NB4 (cell line): ENCODE data around the gene GPR35.

Experiments used
- DNase-seq: peaks from one replicate; pipeline ENCODE4 v3.0.0; 2010; ENCODE audit warnings: low read depth
- H3K4me3 ChIP-seq: one replicate; pipeline ENCODE4 v1.5.1; 2011; ENCODE audit warnings: mild to moderate bottlenecking, low read depth, low read length, moderate library complexity
- CTCF ChIP-seq: IDR thresholded peaks from one replicate; pipeline ENCODE4 v1.5.1; 2012; ENCODE audit warnings: low read depth, low read length
- MAX ChIP-seq: IDR thresholded peaks from 2 replicates; pipeline ENCODE4 v1.6.1; 2011; ENCODE audit warnings: low read depth, low read length
- MYC ChIP-seq: IDR thresholded peaks from 2 replicates; pipeline ENCODE4 v1.6.1; 2011; ENCODE audit warnings: low read depth, low read length
- POLR2A ChIP-seq: IDR thresholded peaks from 2 replicates; pipeline ENCODE4 v1.6.1; 2011; ENCODE audit warnings: mild to moderate bottlenecking; ENCODE audit not compliant: insufficient read length; ENCODE audit errors: extremely low read depth

Gene GPR35

GRCh38 chr2:240622060-240622411 is 3.2 kb upstream of the GPR35 start:
- no peak for TF ChIP-seq MAX
- no peak for TF ChIP-seq POLR2A
- TF ChIP-seq CTCF, result no peak
- TF ChIP-seq MYC, result no peak
- H3K4me3 ChIP-seq, result no peak overlapping the region
- no peak for DNase-seq

- TF ChIP-seq MAX (no peak), CTCF (no peak), POLR2A (no peak), MYC (no peak)
- DNase-seq, result no peak
- H3K4me3 ChIP-seq, result no peak overlapping the region
These were observed 2.6 kb upstream of the GPR35 start for GRCh38 chr2:240622531-240623235.

GRCh38 chr2:240623531-240624010 is 1.7 kb upstream of the GPR35 start:
- no peak for DNase-seq
- H3K4me3 ChIP-seq, result no peak overlapping the region
- TF ChIP-seq MAX, result no peak
- no peak for TF ChIP-seq POLR2A
- no peak for TF ChIP-seq CTCF
- TF ChIP-seq MYC, result no peak

GRCh38 chr2:240624011-240624949 is 1.0 kb upstream of the GPR35 start:
- peak overlapping the region; percentile 10 for H3K4me3 ChIP-seq
- TF ChIP-seq CTCF (no peak), MYC (0 out of 2 replicates have a peak, but pooled peaks have one; percentile 12), POLR2A (no peak)
- peak; percentile 84 for DNase-seq

- TF ChIP-seq CTCF, result no peak
- TF ChIP-seq POLR2A, result peak; percentile 19
- TF ChIP-seq MYC, result 0 out of 2 replicates have a peak, but pooled peaks have one; percentile 25
- TF ChIP-seq MAX, result no peak; the same call in 1 of the 2 replicates
- peak overlapping the region; percentile 29 for H3K4me3 ChIP-seq
- peak; percentile 94 for DNase-seq
These were observed 1.4 kb downstream of the GPR35 start for GRCh38 chr2:240626531-240627300.
